Activated CD8-positive, alpha-beta memory T cell treated with anti-CD3 and anti-CD28 coated beads, Interleukin-2, amount 50 U/mL, for 1 hour (primary cell): Measurements from ENCODE around the gene SSTR3.
"Not testable (repeated sequence)": the region's sequence is repeated elsewhere in the genome, so short reads cannot be mapped to it uniquely, and the experiment has no call there.

ENCODE experiments used
- DNase-seq: peaks from one replicate; pipeline ENCODE4 v3.0.0-alpha.2; 2020; ENCODE audit errors: extremely low read depth

The SSTR3 gene

GRCh38 chr22:37211075-37211865, 1.0 kb downstream of the SSTR3 start:
- no peak for DNase-seq

- DNase-seq, result no peak
Observed at GRCh38 chr22:37210041-37210803, 2.1 kb downstream of the SSTR3 start.

GRCh38 chr22:37209140-37209845, 3.0 kb downstream of the SSTR3 start:
- no peak for DNase-seq

- DNase-seq, result no peak
Observed at GRCh38 chr22:37208401-37209139, 3.7 kb downstream of the SSTR3 start.

GRCh38 chr22:37207981-37208380, 4.3 kb downstream of the SSTR3 start:
- DNase-seq, result no peak

- no peak for DNase-seq
Observed at GRCh38 chr22:37206841-37207821, 5.1 kb downstream of the SSTR3 start.

- no peak for DNase-seq
Observed at GRCh38 chr22:37206118-37206840, 6.0 kb downstream of the SSTR3 start.

- DNase-seq, result no peak
Observed at GRCh38 chr22:37205046-37205445, 7.2 kb downstream of the SSTR3 start.

- no peak for DNase-seq
Observed at GRCh38 chr22:37204045-37204655, 8.1 kb downstream of the SSTR3 start.

GRCh38 chr22:37203354-37204044, 8.8 kb downstream of the SSTR3 start:
- DNase-seq, result no peak

GRCh38 chr22:37202716-37203115, 9.6 kb downstream of the SSTR3 start:
- DNase-seq, result no peak

- no peak for DNase-seq
Observed at GRCh38 chr22:37202001-37202555, 10.2 kb downstream of the SSTR3 start.

- DNase-seq, result not testable (repeated sequence)
Observed at GRCh38 chr22:37201443-37201820, 10.8 kb downstream of the SSTR3 start.

GRCh38 chr22:37199760-37200108, 12.5 kb downstream of the SSTR3 start:
- no peak for DNase-seq

GRCh38 chr22:37199103-37199759, 13.0 kb downstream of the SSTR3 start:
- peak; percentile 96 for DNase-seq

- peak; percentile 69 for DNase-seq
Observed at GRCh38 chr22:37198258-37199102, 13.8 kb downstream of the SSTR3 start.
